Measurements from ENCODE around the gene AAR2.

AAR2 gene

DNA sequence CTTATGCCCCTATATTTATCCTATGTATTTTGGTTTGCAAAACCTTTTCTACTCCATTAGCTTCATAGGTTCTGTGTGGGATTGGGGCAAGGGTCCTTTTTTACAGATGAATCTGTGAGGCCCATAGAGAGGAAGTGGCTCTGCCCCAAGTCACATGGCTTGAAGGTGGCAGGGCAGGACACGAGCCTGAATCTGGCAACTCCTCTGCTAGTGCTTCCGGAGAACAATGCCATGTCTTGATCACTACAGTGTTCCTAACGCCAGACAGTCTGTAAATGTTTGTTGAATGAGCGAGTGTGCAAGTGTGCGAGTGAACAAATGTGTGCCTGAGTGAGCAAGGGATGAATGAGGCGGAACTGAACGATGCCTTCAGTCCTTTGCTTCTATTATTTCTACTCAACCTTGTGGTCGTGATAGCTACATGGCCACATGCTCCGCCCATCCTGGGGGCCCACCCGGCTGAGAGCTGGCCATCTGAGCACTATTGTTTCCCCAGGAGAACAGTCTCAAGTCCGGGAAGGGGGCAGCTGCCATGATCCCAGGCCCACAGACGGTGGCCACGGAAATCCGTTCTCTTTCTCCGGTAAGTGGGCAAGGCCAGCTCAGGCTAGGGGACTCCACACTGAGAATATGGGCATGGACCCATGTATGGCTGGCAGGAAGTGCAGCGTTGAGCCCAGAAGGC is 17.8 kb upstream of the AAR2 start:
- no peak for DNase-seq

DNA sequence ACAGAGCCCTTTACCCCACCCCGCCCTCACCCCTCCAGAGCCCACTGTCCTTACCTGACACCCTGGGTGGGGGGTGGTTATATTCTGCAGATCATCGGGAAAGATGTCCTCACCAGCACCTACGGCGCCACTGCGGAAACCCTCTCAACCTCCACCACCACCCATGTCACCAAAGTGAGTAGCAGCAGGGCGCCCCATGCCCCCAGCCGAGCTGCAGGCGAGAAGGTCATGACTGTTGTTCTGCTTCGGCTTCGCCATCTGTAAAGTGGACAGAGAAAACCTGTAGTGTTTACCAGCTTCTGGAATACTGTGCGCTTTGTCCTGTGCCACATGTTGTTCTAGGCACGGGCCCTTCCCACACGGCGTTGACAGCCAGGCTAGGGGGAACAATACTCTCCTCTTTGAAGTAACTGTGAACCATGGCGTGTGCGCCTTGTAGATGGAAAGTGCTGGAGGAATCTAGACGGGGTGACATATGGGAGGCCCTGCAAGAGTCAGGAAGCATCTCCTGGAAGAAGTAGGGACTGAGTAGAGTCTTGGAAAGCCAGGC is 16.5 kb upstream of the AAR2 start:
- no peak for DNase-seq

DNA sequence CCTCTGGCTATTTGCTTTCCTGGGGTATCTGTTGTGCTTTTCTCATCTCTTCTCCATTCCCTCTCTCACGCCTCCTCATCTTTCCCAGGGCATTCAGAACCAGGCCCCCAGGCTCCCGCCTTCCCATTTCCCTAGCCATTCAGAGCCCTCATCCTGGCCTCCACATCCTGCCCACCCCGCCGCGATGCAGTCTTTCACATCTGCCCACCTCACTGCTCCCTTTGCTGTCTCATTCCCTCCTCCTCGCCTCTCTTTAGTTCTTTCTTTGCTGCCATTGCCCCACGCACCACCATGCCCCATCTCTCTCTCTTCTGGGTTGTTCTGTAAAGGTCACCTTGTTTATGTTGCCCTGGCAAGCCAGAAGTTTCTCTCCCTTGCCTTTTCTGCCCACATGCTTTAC is 10.6 kb upstream of the AAR2 start:
- no peak for DNase-seq

DNA sequence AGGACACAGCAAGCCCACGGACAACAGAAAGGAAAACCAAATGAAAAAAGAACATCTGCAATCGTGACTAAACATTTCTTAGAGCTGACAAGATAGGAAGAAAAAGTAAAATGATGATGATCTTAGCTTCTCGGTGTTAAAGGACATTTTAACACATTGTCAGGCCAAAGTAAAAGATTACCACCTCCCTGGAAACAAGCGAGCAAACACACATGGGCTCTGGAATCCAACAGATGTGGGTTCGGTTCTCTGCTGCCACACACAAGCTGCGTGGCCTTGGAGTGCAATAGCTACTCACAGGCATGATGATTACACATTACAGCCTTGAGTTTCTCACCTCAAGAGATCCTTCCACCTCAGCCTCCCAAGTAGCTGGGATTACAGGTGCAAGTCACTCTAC is 7.5 kb upstream of the AAR2 start:
- no peak for DNase-seq

DNA sequence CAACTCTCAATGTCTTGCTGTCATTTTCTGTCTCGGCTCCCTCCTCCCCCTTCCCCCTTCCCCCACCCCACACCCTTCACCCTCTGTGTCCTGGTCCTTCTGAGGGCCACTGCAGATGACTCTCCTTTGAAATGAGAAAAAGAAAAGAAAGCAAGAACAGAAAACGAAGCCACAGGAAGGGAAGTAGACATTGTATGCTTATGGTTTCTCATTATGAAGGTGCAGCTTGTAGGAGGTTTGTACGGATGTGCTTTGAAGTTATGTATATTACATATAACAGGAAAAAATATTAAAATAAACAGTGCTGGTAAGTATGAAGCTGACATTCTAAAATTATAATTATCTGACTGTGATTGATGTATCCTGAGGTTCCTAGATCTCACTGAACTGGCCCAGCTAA is 6.3 kb upstream of the AAR2 start:
- DNase-seq: no peak

DNA sequence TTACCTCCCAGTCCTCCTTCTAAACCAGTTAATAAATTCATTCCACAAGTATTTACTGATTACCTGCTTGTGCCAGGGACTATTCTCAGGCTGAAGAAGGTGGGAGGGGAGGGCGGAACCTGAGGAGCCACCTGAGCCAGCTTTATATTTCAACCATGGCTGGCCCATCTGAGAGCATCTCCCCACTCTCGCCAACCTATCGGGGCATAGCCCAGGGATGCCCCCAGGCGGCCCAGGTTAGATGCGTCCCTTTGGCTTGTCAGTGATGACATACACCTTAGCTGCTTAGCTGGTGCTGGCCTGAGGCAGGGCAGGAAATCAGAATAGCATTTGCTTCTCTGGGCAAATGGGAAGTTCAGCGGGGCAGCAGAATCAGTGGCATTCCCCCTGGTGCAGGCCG is 4.9 kb upstream of the AAR2 start:
- DNase-seq: no peak

DNA sequence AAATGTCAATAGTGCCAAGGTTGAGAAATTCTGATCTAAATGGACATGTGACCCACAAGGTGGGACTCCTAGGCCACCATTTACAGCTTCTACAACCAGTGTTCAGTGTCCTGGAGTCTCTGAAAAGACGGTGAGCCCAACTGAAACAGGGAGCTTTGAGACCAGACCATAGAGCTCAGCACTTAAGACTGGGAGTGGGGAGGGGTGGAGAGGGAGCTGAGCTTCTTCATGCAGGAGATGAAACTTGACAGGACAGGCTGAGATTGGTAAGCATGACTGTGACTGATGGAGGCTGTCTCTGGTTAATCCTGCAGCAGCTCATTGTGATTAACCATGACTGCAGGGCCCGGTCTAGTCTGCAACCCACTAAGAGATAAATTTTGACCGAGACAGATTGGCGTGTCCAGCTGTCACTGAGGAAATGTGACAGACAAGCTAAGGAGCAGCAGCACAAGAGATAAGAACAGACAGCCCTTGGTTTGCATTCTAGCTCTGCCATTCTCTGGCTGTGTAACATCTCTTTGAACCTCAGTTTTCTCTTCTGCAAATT is 1.4 kb upstream of the AAR2 start:
- DNase-seq: no peak

DNA sequence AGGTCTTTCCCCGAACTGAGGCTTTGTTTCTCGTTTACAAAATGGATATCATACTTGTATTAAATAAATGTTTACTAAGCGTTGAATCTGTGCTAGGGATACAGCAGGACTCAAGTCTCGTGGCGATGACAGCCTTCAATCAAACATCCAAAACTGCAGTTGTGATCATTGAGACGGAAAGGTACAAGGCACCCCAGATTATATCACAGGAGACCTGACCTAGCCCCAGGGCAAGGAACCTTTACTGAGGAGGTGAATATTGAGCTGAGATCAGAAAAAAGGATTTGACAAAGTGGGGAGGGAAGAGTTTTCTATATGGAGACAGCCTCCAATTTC is 476 bp downstream of the AAR2 start:
- DNase-seq: no peak

DNA sequence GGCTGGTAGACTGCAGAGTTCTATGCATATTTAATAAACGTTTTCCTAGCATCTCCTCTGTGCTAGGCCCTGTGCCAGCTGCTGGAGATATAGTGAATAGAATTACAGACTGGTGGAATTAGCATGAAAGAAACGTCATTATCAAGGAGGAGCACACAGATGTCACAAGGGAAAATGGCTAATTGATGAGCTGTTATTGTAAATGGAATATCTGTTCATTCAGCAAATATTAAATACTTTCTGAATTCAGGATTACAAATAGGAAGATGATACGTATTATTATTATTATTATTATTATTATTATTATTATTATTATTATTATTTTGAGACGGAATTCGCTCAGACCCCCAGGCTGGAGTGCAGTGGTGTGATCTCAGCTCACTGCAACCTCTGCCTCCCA is 1.2 kb downstream of the AAR2 start:
- DNase-seq: no peak

DNA sequence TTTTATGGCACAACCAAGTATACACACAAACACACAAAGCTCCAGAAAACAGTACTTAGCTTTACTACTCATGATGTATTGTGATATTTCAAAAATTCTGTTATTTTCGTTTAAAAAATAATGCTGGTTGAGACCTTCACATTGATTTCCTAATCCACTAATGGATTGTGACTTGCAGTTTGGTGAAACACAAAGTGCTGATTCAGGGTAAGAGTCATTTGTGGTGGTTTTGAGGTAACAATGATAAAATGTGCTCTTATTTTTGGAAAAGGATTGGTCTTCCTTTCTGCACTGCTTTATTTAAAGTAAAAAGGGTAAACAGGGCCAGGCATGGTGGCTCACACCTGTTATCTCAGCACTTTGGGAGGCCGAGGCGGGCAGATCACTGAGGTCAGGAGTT is 1.9 kb downstream of the AAR2 start:
- DNase-seq: no peak

DNA sequence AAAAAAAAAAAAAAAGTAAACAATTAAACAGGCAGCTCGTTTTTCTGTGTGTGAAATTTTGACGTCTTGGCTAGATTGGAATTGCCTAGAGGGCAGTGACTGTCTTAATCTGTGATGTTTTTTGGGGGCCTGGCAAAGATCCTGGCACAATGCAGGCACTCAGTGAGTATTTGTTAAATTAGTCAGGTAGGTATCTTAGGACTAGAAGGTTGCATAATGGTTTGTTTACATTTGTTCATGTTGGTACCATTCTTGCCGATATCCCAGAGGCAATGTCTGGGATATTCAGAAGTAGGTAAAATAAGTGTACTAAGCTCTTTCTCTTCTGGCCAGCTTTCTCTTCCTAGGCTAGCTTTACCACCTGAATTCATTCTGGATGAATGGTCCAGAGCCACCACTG is 2.5 kb downstream of the AAR2 start:
- DNase-seq: no peak

DNA sequence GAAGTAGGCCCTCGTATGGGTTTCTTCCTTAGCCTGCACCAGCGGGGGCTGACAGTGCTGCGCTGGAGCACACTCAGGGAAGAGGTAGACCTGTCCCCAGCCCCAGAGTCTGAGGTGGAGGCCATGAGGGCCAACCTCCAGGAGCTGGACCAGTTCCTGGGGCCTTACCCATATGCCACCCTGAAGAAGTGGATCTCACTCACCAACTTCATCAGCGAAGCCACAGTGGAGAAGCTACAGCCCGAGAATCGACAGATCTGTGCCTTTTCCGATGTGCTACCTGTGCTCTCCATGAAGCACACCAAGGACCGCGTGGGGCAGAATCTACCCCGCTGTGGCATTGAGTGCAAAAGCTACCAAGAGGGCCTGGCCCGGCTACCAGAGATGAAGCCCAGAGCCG is 3.8 kb downstream of the AAR2 start:
- DNase-seq: no peak

DNA sequence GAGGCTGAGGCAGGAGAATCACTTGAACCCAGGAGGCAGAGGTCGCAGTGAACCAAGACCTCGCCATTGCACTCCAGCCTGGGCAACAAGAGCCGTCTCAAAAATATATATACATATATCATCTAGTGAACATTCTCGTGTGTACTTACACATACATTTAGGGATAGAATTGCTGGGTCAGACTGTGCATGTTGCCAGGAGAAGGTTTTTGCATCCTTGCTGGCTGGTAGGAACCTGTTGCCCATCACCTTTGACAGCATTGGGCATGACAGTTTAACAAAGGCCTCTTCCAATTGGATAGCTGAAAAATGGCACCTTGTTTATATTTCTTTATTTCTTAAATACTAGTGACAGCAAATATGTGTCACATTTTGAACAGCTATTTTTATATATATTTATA is 5.4 kb downstream of the AAR2 start:
- no peak for DNase-seq

DNA sequence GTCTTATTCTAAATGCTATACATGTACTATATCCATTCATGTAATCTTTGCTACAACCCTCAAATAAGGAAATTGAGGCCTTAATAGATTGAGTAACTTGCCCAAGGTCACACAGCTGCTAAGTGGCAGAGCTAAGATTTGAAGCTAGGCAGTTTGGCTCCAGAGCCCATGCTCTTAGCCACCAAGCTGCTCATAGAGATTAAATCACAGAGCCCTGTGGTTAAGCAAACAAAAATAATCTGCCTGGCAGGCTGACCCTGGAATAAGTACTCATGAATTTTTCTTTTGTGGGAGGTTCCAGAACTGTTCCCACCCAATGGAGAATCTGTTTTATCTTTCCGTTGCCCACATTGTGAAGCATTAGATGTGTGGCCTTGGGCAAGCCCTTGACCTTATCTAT is 7.4 kb downstream of the AAR2 start:
- no peak for DNase-seq

DNA sequence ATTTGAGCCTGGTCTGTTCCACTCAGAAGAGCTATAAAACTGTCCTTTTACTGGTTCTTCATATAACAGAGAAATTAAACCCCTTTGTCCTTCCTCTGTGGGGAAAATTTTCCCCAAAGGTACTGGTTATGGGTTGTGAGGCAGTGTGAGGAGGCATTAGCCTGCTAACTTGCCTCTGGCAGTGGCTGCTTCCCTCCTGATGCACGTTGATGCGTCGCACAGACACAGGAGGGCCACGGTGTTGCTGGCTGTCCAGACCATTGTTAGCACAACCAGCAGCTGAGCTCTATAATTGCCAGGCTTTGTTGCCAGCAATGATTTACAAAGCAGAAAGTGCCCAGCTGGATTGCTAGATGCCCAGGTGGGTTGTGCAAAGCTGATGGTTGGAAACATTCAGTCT is 10.1 kb downstream of the AAR2 start:
- DNase-seq: no peak

DNA sequence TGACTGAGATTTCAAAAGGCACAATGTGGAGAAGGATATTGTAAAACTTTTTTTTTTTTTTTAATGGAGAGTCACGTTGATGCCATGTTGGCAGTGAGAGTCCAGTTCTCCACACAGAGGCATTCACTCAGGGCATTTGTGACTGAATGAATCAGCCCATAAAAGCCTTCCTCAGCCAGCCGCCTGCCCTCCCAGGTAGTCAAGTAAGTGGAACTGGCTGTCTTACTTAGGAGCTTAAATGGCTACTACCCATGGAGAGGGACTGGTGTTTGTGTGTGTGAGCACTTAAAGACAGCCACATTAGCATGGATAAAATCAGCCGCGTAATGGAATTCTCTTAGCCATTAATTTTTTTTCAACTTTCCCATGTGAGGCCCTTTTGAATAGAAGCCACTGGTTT is 12.6 kb downstream of the AAR2 start:
- no peak for DNase-seq

DNA sequence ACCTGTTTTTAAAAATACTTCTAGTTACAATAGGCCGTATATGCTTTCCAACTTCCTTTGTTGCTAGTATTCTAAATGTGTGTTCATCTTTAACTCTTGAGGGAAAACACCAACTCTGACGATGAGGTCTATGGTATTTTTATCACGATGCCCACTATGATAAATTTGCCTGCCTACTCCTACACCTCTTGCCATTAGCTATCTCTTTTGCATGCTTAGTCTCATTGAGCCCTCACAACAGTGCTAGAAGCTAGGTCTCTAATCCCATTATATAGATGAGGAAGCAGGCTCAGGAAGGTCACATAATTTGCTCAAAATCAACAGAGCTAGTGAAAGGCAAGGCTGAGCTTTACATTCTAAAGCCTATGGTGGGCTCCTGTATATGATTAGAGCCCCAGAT is 13.2 kb downstream of the AAR2 start:
- DNase-seq: no peak

DNA sequence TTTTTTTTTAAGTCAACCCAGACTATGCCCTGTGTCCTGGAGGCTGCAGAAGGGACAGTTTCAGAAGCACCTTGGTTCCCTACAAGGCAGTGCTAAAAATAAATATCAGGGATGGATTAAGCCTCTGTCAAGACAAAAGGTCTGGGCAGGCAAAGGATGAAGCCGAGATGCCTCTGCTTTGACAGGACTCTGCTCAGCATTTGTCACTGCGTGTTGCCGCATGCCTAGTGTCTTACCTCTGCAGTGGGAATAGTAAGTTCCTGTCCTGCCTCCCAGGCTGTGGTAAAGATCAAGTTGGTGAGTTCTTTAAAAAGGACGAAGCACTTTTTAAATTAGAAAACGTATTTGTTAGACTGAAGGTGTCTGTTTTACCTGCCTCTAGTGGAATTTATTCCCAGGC is 15.1 kb downstream of the AAR2 start:
- no peak for DNase-seq

DNA sequence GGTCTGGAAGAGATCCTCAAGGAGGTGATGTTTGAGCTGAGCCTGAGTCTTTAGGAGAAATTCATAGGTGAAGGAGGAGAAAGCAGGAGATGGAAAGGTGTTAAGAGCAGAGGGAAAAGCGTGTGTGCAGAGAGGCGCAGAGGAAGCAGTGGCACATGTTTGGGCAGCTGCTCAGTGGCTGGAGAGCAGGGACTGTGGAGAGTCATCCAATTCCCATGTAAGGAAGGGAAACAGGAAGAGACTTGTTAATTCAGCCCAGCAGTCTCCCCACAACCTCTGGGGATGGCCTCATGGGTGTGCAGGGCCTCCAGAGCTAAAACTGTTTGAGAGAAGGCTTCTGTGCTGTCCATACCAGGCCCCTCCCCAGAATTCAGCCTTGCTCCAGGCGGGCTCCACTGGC is 16.2 kb downstream of the AAR2 start:
- DNase-seq: no peak

DNA sequence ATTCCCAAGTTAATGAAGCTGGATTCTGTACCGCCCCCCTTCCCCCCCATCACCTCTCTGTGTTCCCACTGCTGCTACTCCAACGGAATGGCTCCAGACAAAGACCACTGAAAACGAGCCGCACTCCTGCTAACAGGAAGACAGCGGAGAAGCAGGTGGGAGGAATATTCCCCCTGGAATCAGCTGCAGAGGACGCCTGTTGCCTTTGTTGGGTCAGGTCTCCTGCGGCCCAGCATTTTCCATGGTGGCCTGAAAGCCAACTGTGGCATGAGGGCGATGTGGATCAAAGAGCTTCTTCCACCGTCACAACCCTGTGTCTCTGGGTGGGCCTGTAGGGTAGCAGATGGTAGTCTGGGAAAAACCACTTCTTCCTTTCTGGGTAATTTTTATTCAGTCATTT is 16.8 kb downstream of the AAR2 start:
- DNase-seq: no peak

DNA sequence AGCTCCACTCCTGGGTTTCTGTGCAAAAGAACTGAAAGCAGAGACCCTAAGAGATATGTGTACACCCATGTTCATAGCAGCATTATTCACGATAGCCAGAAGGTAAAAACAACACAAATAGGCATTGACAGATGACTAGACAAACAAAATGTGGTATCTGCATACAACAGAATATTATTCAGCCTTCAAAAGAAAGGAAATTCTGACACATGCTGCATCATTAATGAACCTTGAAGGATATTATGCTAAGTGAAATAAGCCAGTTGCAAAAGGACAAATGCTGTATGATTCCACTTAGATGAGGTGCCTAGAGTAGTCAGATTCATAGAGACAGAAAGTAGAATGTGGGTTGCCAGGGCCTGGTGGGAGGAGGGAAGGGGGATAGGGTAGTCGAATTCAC is 17.8 kb downstream of the AAR2 start:
- DNase-seq: no peak

DNA sequence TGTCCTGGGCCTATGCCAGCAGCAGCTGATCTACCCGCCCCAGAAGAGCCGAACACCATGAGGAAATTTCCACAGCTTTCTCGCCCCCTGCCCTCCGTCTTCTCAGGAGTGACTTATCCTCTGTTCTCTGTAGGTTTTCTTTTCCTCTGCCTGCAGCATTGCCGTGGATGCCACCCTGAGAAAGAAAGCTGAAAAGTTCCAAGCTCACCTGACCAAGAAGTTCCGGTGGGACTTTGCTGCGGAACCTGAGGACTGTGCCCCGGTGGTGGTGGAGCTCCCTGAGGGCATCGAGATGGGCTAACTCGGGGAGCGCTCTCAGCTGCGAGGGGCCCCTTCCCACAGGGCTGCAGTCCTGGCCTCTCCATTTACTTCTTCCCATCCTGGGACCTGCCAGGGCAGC is 19.2 kb downstream of the AAR2 start:
- DNase-seq: no peak

DNA sequence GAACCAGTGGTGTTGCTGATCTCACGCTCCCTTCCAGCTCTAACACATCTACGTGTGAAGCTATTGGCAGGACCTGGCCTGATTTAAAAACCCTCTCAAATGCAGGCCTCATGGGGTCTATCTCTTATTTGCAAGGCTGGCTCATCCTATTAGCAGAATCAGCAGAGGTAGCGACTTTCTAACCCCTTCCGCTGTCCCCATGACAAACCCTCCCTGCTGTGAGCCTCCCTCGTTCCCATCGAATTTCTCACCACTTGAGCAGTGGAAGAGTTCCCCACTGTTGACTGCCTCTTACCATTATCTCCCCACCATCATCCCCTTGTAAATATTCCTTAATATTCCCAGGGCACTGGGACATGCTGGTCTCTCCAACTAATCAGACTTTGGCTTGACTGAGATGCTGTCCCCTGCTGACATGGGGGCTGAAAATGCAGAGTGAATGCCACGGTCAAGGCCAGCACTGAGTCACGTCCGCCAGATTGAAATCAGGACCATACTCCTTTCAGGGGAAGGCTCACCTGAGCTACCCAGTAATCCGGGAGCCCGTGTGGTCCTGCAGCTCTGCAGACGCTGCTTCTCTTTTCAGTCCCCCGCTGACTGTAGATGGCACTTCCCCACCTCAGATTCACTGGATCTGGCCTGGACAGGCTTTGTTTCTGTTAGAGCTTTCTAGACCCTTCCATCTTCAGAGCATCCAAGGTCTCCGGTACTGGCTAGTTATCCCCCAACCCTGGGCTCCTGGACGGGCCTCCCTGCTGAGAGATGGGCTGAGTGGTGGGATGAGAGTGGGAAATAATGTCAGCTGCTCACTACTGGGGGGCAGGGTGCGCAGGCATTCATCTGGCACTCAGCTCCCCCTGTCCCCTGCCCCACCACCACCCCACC is 23.1 kb downstream of the AAR2 start:
- no peak for DNase-seq

DNA sequence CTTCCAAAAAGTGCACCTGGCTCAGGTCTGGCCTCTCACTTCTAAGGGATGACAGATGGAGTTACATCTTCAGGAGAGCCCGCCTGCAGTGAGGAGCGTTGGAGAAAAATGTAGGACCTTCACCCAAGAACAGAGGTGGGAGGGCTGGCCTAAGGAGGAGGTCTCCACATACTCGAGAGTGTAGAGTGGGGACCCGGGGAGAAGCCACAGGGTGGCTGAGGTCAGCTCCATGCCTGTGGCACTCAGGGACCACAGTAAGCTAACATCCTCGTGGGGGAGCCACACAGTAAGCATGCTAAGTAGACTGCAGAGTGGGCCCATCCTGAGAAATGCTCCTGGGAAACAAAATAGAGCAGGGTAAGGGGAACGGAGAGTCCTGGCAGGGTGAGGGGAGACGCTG is 24.0 kb downstream of the AAR2 start:
- no peak for DNase-seq
